ENCODE measurements around the gene GMPR2.

The GMPR2 gene

DNA sequence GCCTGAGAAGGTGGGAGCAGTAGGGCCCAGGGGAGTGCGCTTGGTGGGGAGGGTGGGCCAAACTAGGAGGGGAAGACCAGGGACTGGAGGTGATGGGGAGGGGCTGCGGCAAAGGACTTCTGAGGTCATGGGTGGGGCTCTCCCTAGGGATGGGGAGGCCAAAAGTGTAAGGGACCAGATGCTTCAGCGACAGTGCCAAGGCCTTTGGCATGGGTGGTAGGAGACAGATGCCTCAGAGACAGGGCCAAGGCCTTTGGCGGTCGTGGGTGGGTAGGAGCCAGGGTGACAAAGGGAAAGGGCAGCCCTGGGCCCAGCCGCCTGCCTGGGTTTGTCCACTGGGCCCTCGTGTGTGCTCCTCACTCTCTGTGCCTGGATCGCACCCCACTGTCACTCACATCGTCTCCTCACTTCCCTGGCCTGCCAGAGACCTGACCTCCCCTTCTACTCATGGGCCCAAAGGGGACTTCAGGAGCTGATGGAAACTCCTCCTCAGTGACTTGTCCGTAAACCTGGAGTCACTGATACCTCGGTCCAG is 51.8 kb downstream of the GMPR2 start:
- H3K27me3 Mint-ChIP-seq: no peaks in the 10 kb centered on the region
- no peak overlapping the region for H3K4me3 Mint-ChIP-seq
- no peaks in the 10 kb centered on the region for H3K9me3 Mint-ChIP-seq
- peaks cover 4% of the 10 kb centered on the region for H3K36me3 Mint-ChIP-seq (ENCODE audit: low read depth)
- H3K27ac Mint-ChIP-seq: no peak overlapping the region
- H3K4me1 Mint-ChIP-seq (ENCODE audit: low read depth): peaks cover 18% of the 10 kb centered on the region
- DNase-seq: no peak

- no peaks in the 10 kb centered on the region for H3K27me3 Mint-ChIP-seq
- H3K9me3 Mint-ChIP-seq: no peaks in the 10 kb centered on the region
- H3K4me1 Mint-ChIP-seq (ENCODE audit: low read depth): peaks cover 18% of the 10 kb centered on the region
- no peak overlapping the region for H3K4me3 Mint-ChIP-seq
- peaks cover 11% of the 10 kb centered on the region for H3K36me3 Mint-ChIP-seq (ENCODE audit: low read depth)
- DNase-seq: no peak
- H3K27ac Mint-ChIP-seq: no peak overlapping the region
These were observed 52.6 kb downstream of the GMPR2 start for GRCh38 chr14:24285351-24285750.

DNA sequence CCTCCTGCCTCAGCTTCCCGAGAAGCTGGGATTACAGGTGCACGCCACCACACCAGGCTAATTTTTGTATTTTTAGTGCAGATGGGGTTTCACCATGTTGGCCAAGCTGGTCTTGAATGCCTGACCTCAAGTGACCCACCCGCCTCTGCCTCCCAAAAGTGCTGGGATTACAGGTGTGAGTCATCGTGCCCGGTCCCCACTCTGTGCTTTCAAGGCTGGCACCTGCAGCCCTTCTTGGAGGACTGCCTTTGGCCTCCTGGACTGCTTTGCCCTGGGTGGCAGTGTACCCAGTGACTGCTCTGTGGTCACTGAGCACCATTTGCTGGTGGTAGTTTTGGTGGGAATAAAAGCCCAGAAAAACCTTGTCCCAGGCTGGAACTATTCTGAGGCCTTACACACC is 54.3 kb downstream of the GMPR2 start:
- no peak overlapping the region for H3K4me3 Mint-ChIP-seq
- peaks cover 28% of the 10 kb centered on the region for H3K36me3 Mint-ChIP-seq (ENCODE audit: low read depth)
- DNase-seq: no peak
- H3K9me3 Mint-ChIP-seq: no peaks in the 10 kb centered on the region
- no peak overlapping the region for H3K27ac Mint-ChIP-seq
- H3K27me3 Mint-ChIP-seq: no peaks in the 10 kb centered on the region
- peaks cover 29% of the 10 kb centered on the region for H3K4me1 Mint-ChIP-seq (ENCODE audit: low read depth)

Data from activated T-cell treated with anti-CD3 and anti-CD28 coated beads, Interleukin-2, amount 50 U/mL, for 24 hours (primary cell).